Suprapubic skin (tissue), 4 donors: ENCODE measurements around the gene KDM4B.

Experiments
- POLR2A ChIP-seq, 2 donors: fragments of 450-650 bp; IDR thresholded peaks; one replicate each; pipeline ENCODE4 v1.6.1; 2017; ENCODE audit warnings: antibody characterized with exemption in 2 of 2, mild to moderate bottlenecking in 2 of 2, moderate library complexity in 2 of 2
- POLR2AphosphoS5 ChIP-seq, 3 donors: sonication (generic); formaldehyde crosslinking; IDR thresholded peaks; one replicate each; pipeline ENCODE4 v1.6.1; 2017; ENCODE audit warnings: antibody characterized with exemption in 3 of 3
- TF ChIP-seq, protein P1 (sequence below), 2 donors: fragments of 200-600 bp in 1 of 2; fragments of 450-650 bp in 1 of 2; sonication (generic) in 1 of 2; IDR thresholded peaks; one replicate each; pipeline ENCODE4 v1.5.1; 2016 to 2019; ENCODE audit warnings: antibody characterized with exemption in 2 of 2, mild to moderate bottlenecking in 1 of 2, moderate library complexity in 1 of 2

- TF ChIP-seq, protein P1, sequence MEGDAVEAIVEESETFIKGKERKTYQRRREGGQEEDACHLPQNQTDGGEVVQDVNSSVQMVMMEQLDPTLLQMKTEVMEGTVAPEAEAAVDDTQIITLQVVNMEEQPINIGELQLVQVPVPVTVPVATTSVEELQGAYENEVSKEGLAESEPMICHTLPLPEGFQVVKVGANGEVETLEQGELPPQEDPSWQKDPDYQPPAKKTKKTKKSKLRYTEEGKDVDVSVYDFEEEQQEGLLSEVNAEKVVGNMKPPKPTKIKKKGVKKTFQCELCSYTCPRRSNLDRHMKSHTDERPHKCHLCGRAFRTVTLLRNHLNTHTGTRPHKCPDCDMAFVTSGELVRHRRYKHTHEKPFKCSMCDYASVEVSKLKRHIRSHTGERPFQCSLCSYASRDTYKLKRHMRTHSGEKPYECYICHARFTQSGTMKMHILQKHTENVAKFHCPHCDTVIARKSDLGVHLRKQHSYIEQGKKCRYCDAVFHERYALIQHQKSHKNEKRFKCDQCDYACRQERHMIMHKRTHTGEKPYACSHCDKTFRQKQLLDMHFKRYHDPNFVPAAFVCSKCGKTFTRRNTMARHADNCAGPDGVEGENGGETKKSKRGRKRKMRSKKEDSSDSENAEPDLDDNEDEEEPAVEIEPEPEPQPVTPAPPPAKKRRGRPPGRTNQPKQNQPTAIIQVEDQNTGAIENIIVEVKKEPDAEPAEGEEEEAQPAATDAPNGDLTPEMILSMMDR (IDR thresholded peaks at IDR 0.05), result no peak
- TF ChIP-seq POLR2A (IDR thresholded peaks at IDR 0.05), result no peak
- TF ChIP-seq POLR2AphosphoS5 (IDR thresholded peaks at IDR 0.05), result no peak
Observed at GRCh38 chr19:5098646-5099045, 129.7 kb downstream of the KDM4B start.
